ENCODE measurements around the gene D2HGDH. TPM values are rescaled to one million over a fixed set of nuclear protein-coding genes. Genes with fewer than 3 reads are reported as not detected.
"Not testable (repeated sequence)": the region's sequence is repeated elsewhere in the genome, so short reads cannot be mapped to it uniquely, and the experiment has no call there.

The D2HGDH gene
- total RNA-seq, 4 donors from 2014 or later, result 37.7 to 160 (median 62.2) TPM

GRCh38 chr2:241732513-241733186 lies 1.8 kb upstream of the D2HGDH start:
- not testable (repeated sequence) for H3K27ac ChIP-seq; H3K9me3 ChIP-seq; DNase-seq (ENCODE audit: low spot score in 2 of 2); H3K4me3 ChIP-seq; H3K27me3 ChIP-seq; H3K36me3 ChIP-seq
- H3K4me1 ChIP-seq, result peaks cover 31% of the 10 kb centered on the region
- WGBS, result 36% methylated on average over 20 of the region's 26 CpGs
- TF ChIP-seq CTCF (IDR thresholded peaks at IDR 0.05), result peak in 1 of 2 donors; percentile 64

GRCh38 chr2:241733391-241734207 lies 831 bp upstream of the D2HGDH start:
- 76% methylated on average over 22 of the region's 23 CpGs for WGBS
- Histone ChIP-seq H3K4me1 (peaks cover 36% of the 10 kb centered on the region), H3K36me3 (no peaks in the 10 kb centered on the region), H3K9me3 (no peaks in the 10 kb centered on the region), H3K27ac (no peak overlapping the region), H3K27me3 (no peaks in the 10 kb centered on the region), H3K4me3 (peak overlapping the region; percentile 91)
- no peak for DNase-seq (ENCODE audit: low spot score in 2 of 2)
- TF ChIP-seq EP300 (IDR thresholded peaks at IDR 0.05), result no peak

GRCh38 chr2:241734208-241734466 lies 293 bp upstream of the D2HGDH start:
- peak overlapping the region; percentile 93 for H3K27ac ChIP-seq
- H3K36me3 ChIP-seq, result no peaks in the 10 kb centered on the region
- peak overlapping the region; percentile 91 for H3K4me3 ChIP-seq
- 0% methylated on average over 4 of the region's 25 CpGs for WGBS
- H3K9me3 ChIP-seq, result no peaks in the 10 kb centered on the region
- TF ChIP-seq EP300 (IDR thresholded peaks at IDR 0.05) (no peak), CTCF (IDR thresholded peaks at IDR 0.05) (no peak), POLR2A (IDR thresholded peaks at IDR 0.05) (no peak), POLR2AphosphoS5 (IDR thresholded peaks at IDR 0.05) (no peak)
- DNase-seq (ENCODE audit: low spot score in 2 of 2), result no peak
- no peaks in the 10 kb centered on the region for H3K27me3 ChIP-seq
- H3K4me1 ChIP-seq, result peaks cover 36% of the 10 kb centered on the region

- Histone ChIP-seq H3K4me1 (peaks cover 36% of the 10 kb centered on the region), H3K27me3 (no peaks in the 10 kb centered on the region), H3K27ac (no peak overlapping the region), H3K36me3 (no peaks in the 10 kb centered on the region), H3K4me3 (no peak overlapping the region), H3K9me3 (no peaks in the 10 kb centered on the region)
- 77% methylated on average over 3 of the region's 3 CpGs for WGBS
- DNase-seq (ENCODE audit: low spot score in 2 of 2), result no peak
- no peak for TF ChIP-seq POLR2AphosphoS5 (IDR thresholded peaks at IDR 0.05)
- TF ChIP-seq CTCF (IDR thresholded peaks at IDR 0.05), result no peak
- no peak for TF ChIP-seq EP300 (IDR thresholded peaks at IDR 0.05)
- no peak for TF ChIP-seq POLR2A (IDR thresholded peaks at IDR 0.05)
These were observed 1.7 kb downstream of the D2HGDH start for GRCh38 chr2:241736111-241736510.

- peaks cover 2% of the 10 kb centered on the region for H3K36me3 ChIP-seq
- no peaks in the 10 kb centered on the region for H3K9me3 ChIP-seq
- peak in 1 of 2 donors; percentile 75 for DNase-seq (ENCODE audit: low spot score in 2 of 2)
- no peaks in the 10 kb centered on the region for H3K27me3 ChIP-seq
- 92% methylated on average over 14 of the region's 17 CpGs for WGBS
- H3K4me3 ChIP-seq, result no peak overlapping the region
- H3K27ac ChIP-seq, result no peak overlapping the region
- TF ChIP-seq EP300 (IDR thresholded peaks at IDR 0.05) (no peak), CTCF (IDR thresholded peaks at IDR 0.05) (no peak), POLR2A (IDR thresholded peaks at IDR 0.05) (no peak), POLR2AphosphoS5 (IDR thresholded peaks at IDR 0.05) (no peak)
- peaks cover 34% of the 10 kb centered on the region for H3K4me1 ChIP-seq
These were observed 3.7 kb downstream of the D2HGDH start for GRCh38 chr2:241738040-241738686.

All from suprapubic skin (tissue), 4 donors.